GOT3 (cell line): ENCODE data around the gene MT2A.

ENCODE experiments used
- DNase-seq: peaks from one replicate; lab custom pipeline; 2025; ENCODE audit warnings: mixed read lengths; lab: John Stamatoyannopoulos, UW

Gene MT2A

DNA sequence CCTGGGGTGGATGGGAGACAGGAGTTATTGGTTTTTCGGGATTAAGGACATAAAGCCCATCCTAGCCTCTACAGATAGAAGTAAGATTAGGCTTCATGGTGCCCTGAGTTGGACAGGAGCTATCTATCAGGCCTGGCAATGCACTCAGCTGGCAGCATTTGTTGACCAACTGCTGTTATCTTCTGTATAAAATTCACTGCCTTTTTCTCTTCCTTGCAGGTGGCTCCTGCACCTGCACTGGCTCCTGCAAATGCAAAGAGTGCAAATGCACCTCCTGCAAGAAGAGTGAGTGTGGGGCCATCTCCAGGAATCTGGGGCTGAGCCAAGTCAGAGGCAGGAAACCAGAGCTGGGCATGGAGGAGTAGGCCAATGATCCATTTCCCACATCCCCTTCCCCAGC lies 30.7 kb downstream of the MT2A start:
- no peak for DNase-seq

DNA sequence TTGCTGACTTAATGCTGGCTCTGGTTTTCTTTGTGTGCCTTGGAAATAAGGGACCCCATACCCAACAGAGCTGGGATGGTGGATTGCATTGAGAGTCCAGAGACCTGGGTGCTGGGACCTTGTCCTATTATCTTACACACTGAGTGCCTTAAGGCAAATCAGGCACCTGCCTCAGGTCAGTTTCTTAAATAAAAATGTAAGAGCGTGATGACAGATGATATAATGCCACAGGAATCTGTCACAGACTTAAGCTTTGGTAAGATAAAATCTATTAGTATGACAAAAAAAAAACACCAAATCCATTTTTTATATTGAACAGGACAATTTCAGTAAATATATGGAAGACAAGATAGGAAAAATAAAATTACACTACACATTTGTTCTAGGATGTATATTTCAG lies 31.7 kb downstream of the MT2A start:
- no peak for DNase-seq

DNA sequence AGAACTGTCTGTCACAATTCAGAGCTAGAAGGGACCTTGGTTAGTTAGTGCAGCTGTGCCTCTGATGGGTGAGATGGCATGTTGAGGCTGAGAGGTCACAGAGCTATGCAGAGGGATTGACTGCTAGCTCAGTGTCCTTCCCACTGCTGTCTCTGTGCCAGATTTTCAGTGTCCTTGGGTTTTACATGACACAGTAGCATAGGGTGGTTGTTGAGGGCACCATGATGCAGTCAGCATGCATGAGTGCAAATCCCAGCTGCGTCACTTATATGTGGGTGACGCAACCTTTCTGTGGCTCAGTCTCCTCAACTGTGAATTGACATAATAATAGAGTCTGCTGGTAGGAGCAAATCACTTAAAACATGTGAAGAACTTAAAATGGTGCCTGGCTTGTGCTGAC lies 32.8 kb downstream of the MT2A start:
- no peak for DNase-seq

DNA sequence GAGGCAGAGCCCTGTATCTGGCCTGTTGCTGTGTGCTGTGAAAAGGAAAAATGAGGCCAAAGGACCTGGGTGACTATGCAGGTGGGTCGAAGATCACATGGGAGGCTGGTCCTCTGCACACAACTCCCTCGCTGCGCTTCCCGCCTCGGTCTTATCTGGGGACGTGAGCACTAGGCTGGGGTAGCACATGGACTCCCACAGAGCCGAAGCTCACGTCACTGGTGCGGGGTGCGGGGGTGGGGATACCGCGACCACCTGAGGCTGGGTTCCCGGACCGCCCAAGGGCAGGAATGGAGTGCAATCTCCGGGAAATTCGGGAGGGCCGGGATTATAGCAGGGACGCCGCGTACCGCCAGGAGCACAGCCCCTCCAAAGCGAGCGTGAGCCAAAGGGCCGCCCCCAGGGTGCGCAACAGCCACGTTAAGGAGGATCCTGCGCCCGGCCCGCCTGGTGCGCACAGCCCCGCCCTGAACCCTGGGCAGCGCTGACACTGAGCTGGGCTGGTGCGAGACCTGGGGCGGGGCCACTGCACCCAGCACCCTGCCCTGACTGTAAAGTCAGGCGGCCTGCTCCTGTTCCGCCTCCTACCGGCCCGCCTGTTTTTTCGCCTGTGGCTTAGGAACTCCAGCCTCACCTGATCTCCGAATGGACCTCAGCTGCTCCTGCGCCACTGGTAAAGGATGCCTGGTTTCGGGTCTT lies 34.8 kb downstream of the MT2A start:
- DNase-seq, result peak; percentile 15

DNA sequence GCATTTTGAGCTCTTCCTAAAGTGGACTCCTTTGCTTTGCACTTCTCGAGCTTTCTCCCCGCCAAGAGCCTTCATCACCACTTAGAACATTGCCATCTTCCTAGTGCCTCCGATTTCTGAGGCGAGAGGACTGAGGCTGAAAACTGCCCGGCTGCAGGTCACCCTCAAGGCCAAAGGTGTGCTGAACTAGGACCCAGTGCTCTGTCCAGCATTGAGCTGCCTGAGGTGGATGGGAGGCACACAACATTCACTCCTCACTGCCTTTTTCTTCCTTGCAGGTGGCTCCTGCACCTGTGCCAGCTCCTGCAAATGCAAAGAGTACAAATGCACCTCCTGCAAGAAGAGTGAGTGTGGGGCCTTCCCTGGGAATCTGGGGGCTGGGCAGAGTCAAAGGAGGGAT lies 35.4 kb downstream of the MT2A start:
- no peak for DNase-seq

DNA sequence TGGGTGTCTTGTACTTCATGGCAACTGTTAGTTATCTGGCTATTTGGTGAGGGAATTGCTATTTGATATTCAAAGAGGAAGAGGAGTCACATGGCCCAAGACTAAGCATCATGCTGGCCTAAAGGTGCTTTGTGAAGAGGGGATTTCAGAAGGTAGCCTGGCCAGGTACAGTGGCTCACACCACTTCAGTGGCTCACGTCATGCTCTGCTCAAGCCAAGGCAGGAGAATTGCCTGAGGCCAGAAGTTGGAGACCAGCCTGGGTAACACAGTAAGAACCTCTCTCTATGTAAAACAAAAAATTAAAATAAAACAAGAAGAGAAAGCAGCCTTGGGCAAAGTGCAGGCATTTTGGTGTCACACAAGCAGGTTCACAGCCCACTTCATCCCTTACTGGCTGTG lies 36.9 kb downstream of the MT2A start:
- DNase-seq, result no peak

DNA sequence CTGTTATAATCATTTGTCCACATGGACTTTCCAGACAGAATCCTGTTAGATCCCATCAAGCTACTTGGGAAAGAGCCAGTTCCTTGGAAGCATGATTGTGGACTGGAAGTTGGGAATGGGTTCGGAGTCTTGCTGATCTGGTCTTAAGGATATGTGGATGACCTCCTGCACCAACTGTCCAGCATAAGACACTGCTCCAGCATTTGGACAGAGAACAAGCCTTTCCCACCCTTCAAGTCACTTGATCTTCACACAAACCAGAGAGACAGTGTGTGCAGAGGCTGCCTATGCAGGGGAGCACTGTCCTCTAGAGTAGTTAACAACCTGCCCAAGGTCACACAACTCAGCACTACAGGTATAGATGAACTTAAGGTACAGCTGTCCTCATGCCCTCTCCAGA lies 37.5 kb downstream of the MT2A start:
- DNase-seq, result no peak

DNA sequence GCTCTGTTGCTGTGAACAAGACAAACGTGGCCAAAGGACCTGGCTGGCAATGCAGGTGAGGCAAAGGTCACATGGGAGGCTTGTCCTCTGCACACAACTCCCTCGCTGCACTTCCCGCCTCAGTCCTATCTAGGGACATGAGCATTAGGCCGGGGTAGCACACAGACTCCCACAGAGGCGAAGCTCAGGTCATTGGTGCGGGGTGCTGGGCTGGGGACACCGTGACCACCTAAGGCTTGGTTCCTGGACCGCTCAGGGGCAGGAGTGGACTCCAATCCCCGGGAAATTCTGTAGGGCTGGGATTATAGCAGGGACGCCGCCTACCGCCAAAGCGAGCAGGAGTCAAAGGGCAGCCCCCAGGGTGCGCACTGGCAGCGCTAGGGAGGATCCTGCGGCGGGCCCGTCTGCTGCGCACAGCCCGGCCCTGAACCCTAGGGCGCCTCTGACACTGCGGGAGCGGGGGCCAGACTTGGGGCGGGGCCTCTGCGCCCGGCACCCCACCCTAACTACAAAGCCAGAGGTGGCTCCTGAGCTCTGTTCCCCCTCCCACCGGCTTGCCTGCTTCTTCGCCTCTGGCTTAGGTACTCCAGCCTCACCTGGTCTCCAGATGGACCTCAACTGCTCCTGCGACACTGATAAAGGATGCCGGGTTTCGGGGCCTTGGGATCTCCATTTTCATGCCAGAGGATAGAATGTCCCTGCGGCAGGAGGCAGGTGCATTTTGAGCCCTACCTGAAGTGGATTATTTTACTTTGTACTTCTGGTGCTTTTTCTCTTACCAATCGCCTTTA lies 39.5 kb downstream of the MT2A start:
- DNase-seq, result no peak

DNA sequence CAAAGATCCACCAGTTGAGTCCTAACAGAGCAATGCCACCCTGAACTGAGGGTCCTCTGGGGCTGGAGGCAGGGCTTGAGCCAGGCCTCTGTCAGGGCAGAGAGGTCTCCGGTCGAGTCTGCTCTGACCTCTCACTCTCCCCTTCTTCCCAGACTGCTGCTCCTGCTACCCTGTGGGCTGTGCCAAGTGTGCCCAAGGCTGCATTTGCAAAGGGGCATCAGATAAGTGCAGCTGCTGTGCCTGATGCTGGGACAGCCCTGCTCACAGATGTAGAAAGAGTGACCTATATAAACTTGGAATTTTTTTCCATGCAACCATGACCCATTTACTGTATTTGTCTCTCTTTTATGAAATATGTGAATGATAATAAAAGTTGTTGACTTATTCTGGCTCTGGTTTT lies 40.9 kb downstream of the MT2A start:
- DNase-seq, result no peak

DNA sequence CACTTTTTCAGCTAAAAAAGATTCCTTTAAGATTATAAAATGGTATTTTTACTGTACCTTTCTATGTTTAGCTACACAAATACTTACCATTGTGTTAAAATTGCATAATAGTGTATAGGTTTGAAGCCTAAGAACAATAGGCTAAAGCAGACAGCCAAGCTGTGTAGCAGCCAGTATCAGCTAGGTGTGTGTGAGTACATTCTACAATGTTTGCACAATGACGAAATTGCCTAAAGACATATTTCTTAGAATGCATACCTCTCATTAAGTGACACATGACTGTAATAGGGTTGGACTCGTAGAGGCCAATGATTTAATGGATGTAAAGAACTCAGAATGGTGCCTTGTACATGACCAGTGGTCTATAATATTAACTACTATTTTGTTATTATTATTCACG lies 41.4 kb downstream of the MT2A start:
- DNase-seq, result no peak

DNA sequence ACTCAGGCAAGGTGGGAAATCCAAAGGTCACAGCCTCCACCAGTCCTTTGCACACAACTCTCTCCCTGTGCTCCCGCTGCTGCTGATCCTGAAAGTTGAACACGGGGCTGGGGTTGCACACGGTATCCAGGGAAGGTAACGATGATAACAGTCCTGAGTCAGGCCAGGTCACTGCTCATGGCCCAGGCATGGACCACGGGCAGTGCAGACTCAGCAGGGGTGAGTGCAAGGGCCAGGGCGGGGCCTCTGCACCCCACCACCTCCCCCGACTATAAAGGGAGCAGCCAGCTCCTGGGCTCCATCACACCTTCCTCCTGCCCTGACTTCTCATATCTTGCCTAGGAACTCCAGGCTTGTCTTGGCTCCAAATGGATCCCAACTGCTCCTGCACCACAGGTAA lies 43.2 kb downstream of the MT2A start, which contains the start of gene MT1B:
MT1B (plus strand) TSS at position 301 of the 400 bp plus-strand sequence; CDS start at position 369, 68 bp downstream.
- DNase-seq, result no peak

DNA sequence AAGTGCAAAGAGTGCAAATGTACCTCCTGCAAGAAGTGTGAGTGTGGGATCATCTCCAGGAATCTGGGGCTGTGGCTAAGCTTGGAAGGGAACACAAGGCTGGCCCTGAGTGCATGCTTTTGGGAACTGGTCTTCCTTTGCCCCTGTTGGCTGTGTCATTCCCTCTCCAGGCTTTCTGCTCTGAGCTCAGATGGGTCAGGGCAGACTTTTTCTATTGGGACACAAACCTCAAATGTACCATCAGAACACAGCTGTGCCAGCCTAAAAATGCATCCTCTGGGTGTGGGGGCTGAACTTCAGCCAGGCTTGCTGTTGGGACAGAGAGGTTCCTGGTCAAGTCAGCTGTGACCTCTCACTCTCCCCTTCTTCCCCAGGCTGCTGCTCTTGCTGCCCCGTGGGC lies 44.2 kb downstream of the MT2A start:
- DNase-seq, result no peak

DNA sequence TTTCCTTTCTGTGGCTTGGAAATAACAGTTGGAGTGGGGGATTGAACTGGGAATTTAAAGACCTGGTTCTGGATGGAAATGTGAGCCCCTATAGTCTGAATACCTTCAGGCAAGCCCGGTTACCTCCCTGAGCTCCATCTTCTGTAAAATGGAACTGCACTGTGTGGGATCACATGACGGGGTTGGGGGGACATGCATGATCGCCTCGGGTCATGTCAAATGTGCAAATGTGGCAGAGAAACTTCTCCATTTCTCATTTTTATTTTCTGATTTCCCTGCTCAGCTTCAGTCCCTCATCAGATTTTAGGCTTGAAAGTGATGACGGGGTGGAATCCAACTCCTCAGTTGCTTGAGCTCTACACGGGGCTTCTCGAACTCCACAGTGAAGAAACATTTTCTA lies 44.8 kb downstream of the MT2A start:
- DNase-seq, result no peak

DNA sequence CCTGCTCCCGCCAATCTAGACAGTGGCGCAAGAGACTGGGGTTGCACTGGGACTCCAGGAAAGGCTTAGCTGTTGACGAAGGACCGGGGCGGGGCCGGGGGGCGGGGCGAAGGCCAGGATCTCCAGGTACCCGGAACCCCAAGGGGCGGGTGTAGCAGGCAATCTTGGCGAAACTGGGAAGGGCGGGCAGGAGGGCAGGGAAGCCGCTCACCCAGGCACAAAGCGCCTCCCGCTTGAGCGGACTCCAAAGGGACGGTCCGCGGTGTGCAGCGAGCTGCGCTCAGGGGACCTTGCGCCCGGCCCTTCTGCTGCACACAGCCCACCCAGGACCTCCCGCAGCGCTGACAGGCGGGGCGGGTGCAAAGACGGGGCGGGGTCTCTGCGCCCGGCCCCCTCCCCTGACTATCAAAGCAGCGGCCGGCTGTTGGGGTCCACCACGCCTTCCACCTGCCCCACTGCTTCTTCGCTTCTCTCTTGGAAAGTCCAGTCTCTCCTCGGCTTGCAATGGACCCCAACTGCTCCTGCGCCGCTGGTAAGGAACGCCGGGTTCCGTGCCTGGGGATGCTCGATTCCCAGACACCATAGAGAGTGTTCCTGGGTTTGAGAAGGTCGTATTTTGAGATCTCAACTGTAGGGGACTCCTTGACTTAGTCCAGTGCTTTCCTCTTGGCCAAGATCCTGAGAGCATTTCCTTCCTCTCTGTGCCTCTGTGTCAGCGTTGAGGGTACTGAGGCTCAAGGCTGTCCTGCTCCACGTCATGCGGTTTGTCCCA lies 49.4 kb downstream of the MT2A start, which contains the start of gene MT1F:
MT1F (plus strand) TSS at position 405 of the 772 bp plus-strand sequence; CDS start at position 505, 100 bp downstream.
- DNase-seq, result no peak

DNA sequence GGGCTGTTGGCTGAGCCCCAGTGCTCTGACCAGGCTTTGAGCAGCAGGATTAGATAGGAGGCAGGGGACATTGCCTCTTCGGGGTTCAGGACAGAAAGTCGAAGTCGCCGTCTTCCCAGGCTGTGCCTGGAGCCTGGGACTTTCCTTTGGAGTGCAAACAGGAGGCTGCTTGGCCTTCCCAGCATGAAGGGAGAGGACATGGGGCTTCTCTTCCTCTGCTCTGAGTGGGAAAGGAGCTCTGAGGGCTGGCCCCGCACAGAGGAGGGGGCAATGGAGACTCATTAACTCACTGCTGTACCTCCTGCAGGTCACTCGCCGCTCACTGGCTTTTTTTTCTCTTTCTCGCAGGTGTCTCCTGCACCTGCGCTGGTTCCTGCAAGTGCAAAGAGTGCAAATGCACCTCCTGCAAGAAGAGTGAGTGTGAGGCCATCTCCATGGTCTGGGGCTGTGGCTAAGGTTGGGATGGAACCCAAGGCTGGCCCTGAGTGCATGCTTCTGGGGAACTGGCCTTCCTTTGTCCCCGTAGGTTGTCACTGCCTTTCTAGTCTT lies 50.0 kb downstream of the MT2A start:
- DNase-seq, result no peak
